CD14-positive monocyte (primary cell): ENCODE data around the gene SLC2A9. TPM values are rescaled to one million over a fixed set of nuclear protein-coding genes. Genes with fewer than 3 reads are reported as not detected.

Experiments
- DNase-seq, 3 donors: peaks; one replicate each; pipeline ENCODE4 v3.0.0-alpha.2; 2011 to 2022
- H2AFZ ChIP-seq: 2 replicates; pipeline ENCODE4 v1.6.0; 2012; ENCODE audit warnings: mild to moderate bottlenecking, low read depth, low read length, inconsistent platforms; ENCODE audit not compliant: insufficient read depth, poor library complexity, severe bottlenecking
- H3K27ac ChIP-seq, 2 donors: 1 replicate in 1 of 2; 2 replicates in 1 of 2; pipeline ENCODE4 v1.5.1; 2012 to 2013; ENCODE audit warnings: low read length in 2 of 2, control low read depth in 1 of 2, inconsistent platforms in 1 of 2, low read depth in 1 of 2, mild to moderate bottlenecking in 1 of 2
- H3K27me3 ChIP-seq, 2 donors: one replicate each; pipeline versions ENCODE4 v1.6.0 to v1.6.1; 2011 to 2013; ENCODE audit warnings: low read length in 2 of 2; ENCODE audit not compliant: control insufficient read depth in 2 of 2, insufficient read depth in 2 of 2
- H3K36me3 ChIP-seq, 2 donors: replicated peaks in 1 of 2; 1 replicate in 1 of 2; 2 replicates in 1 of 2; pipeline versions ENCODE4 v1.5.1 to v1.6.1; 2012 to 2013; ENCODE audit warnings: low read length in 2 of 2, control low read depth in 1 of 2, inconsistent platforms in 1 of 2, mild to moderate bottlenecking in 1 of 2; ENCODE audit not compliant: insufficient read depth in 2 of 2, control insufficient read depth in 1 of 2
- H3K4me1 ChIP-seq, 2 donors: 1 replicate in 1 of 2; 2 replicates in 1 of 2; pipeline versions ENCODE4 v1.5.1 to v1.6.1; 2012 to 2013; ENCODE audit warnings: low read length in 2 of 2, control low read depth in 1 of 2, inconsistent platforms in 1 of 2, mild to moderate bottlenecking in 1 of 2, moderate library complexity in 1 of 2; ENCODE audit not compliant: insufficient read depth in 2 of 2, control insufficient read depth in 1 of 2
- H3K4me2 ChIP-seq: replicated peaks from 2 replicates; pipeline ENCODE3; 2012; ENCODE audit warnings: low read length, moderate library complexity, mild to moderate bottlenecking; ENCODE audit not compliant: poor library complexity, severe bottlenecking; ENCODE audit errors: extremely low read depth
- H3K4me3 ChIP-seq, 3 experiments: fragments of 200-600 bp in 1 of 3; sonication (generic) in 1 of 3; replicated peaks in 1 of 3; 1 replicate in 2 of 3; 2 replicates in 1 of 3; pipeline ENCODE4 v1.5.1; 2011 to 2013; ENCODE audit warnings: low read length in 3 of 3, mild to moderate bottlenecking in 3 of 3, control low read depth in 2 of 3, low read depth in 2 of 3, inconsistent platforms in 1 of 3, moderate library complexity in 1 of 3
- H3K79me2 ChIP-seq: 2 replicates; pipeline ENCODE4 v1.6.0; 2012; ENCODE audit warnings: mild to moderate bottlenecking, control low read depth, inconsistent platforms, low read length, moderate library complexity; ENCODE audit not compliant: insufficient read depth
- H3K9ac ChIP-seq: 2 replicates; pipeline ENCODE4 v1.6.0; 2017; ENCODE audit warnings: low read length, mild to moderate bottlenecking; ENCODE audit not compliant: insufficient read depth, poor library complexity, severe bottlenecking
- H3K9me3 ChIP-seq, 2 donors: replicated peaks in 1 of 2; 1 replicate in 1 of 2; 2 replicates in 1 of 2; pipeline versions ENCODE4 v1.5.1 to v1.6.1; 2012 to 2013; ENCODE audit warnings: low read length in 2 of 2, control low read depth in 1 of 2; ENCODE audit not compliant: control insufficient read depth in 1 of 2, insufficient read depth in 1 of 2
- H4K20me1 ChIP-seq: 2 replicates; pipeline ENCODE4 v1.6.0; 2012; ENCODE audit warnings: mild to moderate bottlenecking, low read length, control low read depth, moderate library complexity; ENCODE audit not compliant: insufficient read depth
- H3K27ac Mint-ChIP-seq, 7 donors: one replicate each; pipeline ENCODE4 v1.8.0; 2020; ENCODE audit warnings: mild to moderate bottlenecking in 7 of 7, mixed read lengths in 7 of 7, moderate library complexity in 6 of 7, inconsistent platforms in 2 of 7
- H3K27me3 Mint-ChIP-seq, 3 donors: one replicate each; pipeline ENCODE4 v1.8.0; 2021 to 2022; ENCODE audit warnings: low read depth in 3 of 3, mild to moderate bottlenecking in 3 of 3, mixed read lengths in 3 of 3, moderate library complexity in 3 of 3, inconsistent platforms in 1 of 3
- H3K36me3 Mint-ChIP-seq, 2 donors: one replicate each; pipeline ENCODE4 v1.8.0; 2020; ENCODE audit warnings: mixed read lengths in 2 of 2, inconsistent platforms in 1 of 2, mild to moderate bottlenecking in 1 of 2
- H3K4me1 Mint-ChIP-seq: one replicate; pipeline ENCODE4 v1.8.0; 2020; ENCODE audit warnings: mild to moderate bottlenecking, mixed read lengths
- H3K4me3 Mint-ChIP-seq, 2 donors: one replicate each; pipeline ENCODE4 v1.8.0; 2020; ENCODE audit warnings: mild to moderate bottlenecking in 2 of 2, mixed read lengths in 2 of 2, moderate library complexity in 1 of 2
- H3K9me3 Mint-ChIP-seq, 7 donors: one replicate each; pipeline ENCODE4 v1.8.0; 2020 to 2022; ENCODE audit warnings: mixed read lengths in 7 of 7, mild to moderate bottlenecking in 6 of 7, moderate library complexity in 6 of 7, inconsistent platforms in 2 of 7
- WGBS: methylation state at CpG from one replicate; pipeline ENCODE4 v1.1.5; 2013; ENCODE audit warnings: missing lambda C conversion rate; ENCODE audit not compliant: insufficient coverage; 5-methylcytosine and 5-hydroxymethylcytosine counted together
- intact Hi-C, 2 donors: fragments of 100-400 bp; cut with micrococcal nuclease; formaldehyde crosslinking; loops; one replicate each; pipeline versions ENCODE4 v1.15.0 to v1.15.1; 2023
- polyA plus RNA-seq, 3 donors: library from polyadenylated mRNA; depleted of rRNA in 1 of 3; unstranded in 2 of 3; stranded (reverse) in 1 of 3; fragments of 300-500 nt in 2 of 3; fragments of >200 nt in 1 of 3; fragmentation: Illumina TruSeq in 2 of 3; gene quantifications; 1 replicate in 2 of 3; 2 replicates in 1 of 3; pipeline ENCODE4 v1.2.3, GENCODE V29; 2012 to 2021
- TF ChIP-seq, protein P1 (sequence below): fragments of 200-600 bp; IDR thresholded peaks from one replicate; pipeline ENCODE4 v1.8.0; 2022; ENCODE audit warnings: antibody characterized with exemption, mild to moderate bottlenecking

Gene SLC2A9
- polyA plus RNA-seq, 3 donors = 27.3 to 38.6 (median 34.7) TPM

DNA sequence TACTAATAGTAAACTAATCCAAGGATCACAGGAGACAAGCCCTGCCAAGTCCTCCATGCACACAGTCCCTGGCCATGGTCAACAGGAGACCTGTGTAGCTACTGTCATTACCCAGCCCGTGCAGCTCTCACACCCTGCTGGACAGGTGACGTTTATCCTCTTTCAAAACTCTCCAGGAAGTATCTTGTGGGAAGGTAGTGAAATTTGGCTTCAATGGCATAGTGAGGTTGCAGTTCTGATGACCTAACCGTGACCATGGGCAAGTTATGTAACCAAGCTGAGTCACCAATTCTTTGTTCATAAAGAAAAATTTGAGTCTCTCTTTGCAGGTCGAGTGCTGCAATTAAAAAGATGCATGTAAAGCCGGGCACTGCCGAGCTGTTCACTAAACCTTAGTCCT is 11.3 kb upstream of the SLC2A9 start:
- Histone ChIP-seq H2AFZ (peak overlapping the region; percentile 22), H3K36me3 (no peaks in the 10 kb centered on the region), H3K9me3 (no peaks in the 10 kb centered on the region), H3K4me2 (peak overlapping the region; percentile 69), H3K79me2 (no peaks in the 10 kb centered on the region), H3K9ac (peak overlapping the region; percentile 15), H4K20me1 (no peaks in the 10 kb centered on the region), H3K27ac (peak overlapping the region; percentile 50 to 69), H3K27me3 (no peaks in the 10 kb centered on the region), H3K4me1 (peaks cover 32 to 35% of the 10 kb centered on the region in 2 donors), H3K4me3 (peak overlapping the region in 1 of 3 experiments; percentile 57)
- no peaks in the 10 kb centered on the region for H3K9me3 Mint-ChIP-seq
- TF ChIP-seq, protein P1, sequence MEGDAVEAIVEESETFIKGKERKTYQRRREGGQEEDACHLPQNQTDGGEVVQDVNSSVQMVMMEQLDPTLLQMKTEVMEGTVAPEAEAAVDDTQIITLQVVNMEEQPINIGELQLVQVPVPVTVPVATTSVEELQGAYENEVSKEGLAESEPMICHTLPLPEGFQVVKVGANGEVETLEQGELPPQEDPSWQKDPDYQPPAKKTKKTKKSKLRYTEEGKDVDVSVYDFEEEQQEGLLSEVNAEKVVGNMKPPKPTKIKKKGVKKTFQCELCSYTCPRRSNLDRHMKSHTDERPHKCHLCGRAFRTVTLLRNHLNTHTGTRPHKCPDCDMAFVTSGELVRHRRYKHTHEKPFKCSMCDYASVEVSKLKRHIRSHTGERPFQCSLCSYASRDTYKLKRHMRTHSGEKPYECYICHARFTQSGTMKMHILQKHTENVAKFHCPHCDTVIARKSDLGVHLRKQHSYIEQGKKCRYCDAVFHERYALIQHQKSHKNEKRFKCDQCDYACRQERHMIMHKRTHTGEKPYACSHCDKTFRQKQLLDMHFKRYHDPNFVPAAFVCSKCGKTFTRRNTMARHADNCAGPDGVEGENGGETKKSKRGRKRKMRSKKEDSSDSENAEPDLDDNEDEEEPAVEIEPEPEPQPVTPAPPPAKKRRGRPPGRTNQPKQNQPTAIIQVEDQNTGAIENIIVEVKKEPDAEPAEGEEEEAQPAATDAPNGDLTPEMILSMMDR = no peak
- H3K27me3 Mint-ChIP-seq = peaks cover 0 to 1% (median 0%) of the 10 kb centered on the region in 3 donors
- peaks cover 0 to 1% of the 10 kb centered on the region in 2 donors for H3K36me3 Mint-ChIP-seq
- peak overlapping the region; percentile 87 to 95 (median 91) for H3K27ac Mint-ChIP-seq
- intact Hi-C loops = no loop called here
- H3K4me1 Mint-ChIP-seq = peaks cover 36% of the 10 kb centered on the region
- peak; percentile 83 to 95 (median 92) for DNase-seq
- H3K4me3 Mint-ChIP-seq = peak overlapping the region; percentile 40 to 89
- WGBS = 5% methylated on average over 4 of the region's 6 CpGs

DNA sequence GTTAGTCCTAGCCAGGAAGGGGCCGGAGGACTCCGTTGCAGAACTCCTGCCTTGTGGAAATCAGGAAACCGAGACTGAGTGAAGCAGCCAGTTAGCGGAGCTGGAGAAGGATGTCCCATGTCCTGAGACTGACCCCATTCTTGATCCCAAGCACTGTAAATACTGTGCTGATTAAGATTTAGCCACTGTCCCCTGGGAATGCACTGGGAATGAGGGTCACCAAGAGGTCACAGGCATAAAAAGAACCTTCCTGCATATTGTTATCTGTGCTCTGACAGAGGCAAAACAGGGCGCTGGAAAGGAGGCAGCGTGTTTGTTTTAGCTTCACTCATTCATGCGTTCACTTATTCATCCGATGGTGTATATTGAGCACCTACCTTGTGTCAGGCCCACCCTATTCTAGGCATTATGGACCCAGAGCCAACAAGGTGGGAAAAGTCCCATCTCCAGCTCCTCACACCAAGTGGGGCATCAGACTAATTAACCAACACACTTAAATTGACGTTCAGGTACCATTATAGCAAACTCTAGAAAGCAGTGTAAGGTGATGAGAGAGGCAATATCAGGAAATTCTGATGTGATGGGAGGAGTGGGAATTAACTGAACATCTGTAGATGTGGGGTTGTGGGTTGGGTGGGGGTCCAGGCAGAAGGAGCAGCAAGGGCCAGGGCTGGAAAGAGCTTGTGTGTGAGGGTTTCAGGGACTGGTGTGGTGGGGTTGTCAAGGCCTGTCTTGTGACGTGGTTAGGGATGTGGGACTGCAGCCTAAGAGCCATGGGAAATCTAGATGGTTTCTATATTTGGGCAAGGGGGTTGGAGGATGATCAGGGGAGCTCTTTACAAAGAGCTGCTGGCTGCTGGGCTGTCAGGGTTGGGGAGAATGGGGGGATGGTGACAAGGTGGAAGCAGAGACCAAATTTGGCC is 10.6 kb upstream of the SLC2A9 start:
- no peaks in the 10 kb centered on the region for H3K36me3 ChIP-seq
- H3K79me2 ChIP-seq = no peaks in the 10 kb centered on the region
- TF ChIP-seq, protein P1 = no peak
- peak overlapping the region in 1 of 2 donors; percentile 26 for H3K4me3 Mint-ChIP-seq
- peak overlapping the region; percentile 69 for H3K4me2 ChIP-seq
- no peak for DNase-seq
- H3K27me3 ChIP-seq = no peaks in the 10 kb centered on the region
- no peaks in the 10 kb centered on the region for H4K20me1 ChIP-seq
- peaks cover 32 to 35% of the 10 kb centered on the region in 2 donors for H3K4me1 ChIP-seq
- H3K27ac Mint-ChIP-seq = peak overlapping the region; percentile 87 to 95 (median 91)
- H3K9ac ChIP-seq = no peak overlapping the region
- WGBS = 79% methylated on average over 3 of the region's 10 CpGs
- H3K36me3 Mint-ChIP-seq = peaks cover 0 to 1% of the 10 kb centered on the region in 2 donors
- H3K9me3 ChIP-seq = no peaks in the 10 kb centered on the region
- peaks cover 0 to 2% (median 1%) of the 10 kb centered on the region in 3 donors for H3K27me3 Mint-ChIP-seq
- peaks cover 36% of the 10 kb centered on the region for H3K4me1 Mint-ChIP-seq
- H3K9me3 Mint-ChIP-seq = no peaks in the 10 kb centered on the region
- intact Hi-C loops = no loop called here
- H3K4me3 ChIP-seq = peak overlapping the region in 1 of 3 experiments; percentile 57
- H2AFZ ChIP-seq = no peak overlapping the region
- peak overlapping the region; percentile 50 to 69 for H3K27ac ChIP-seq
